Fibroblast of peridontal ligament (primary cell): ENCODE measurements around the gene GRB10.
A peak's percentile ranks its signal among the peaks of the same experiment; 100 is the strongest.

Experiments
- DNase-seq: peaks from one replicate; pipeline ENCODE4 v3.0.0-alpha.2; 2010; ENCODE audit errors: extremely low read depth

The GRB10 gene

DNA sequence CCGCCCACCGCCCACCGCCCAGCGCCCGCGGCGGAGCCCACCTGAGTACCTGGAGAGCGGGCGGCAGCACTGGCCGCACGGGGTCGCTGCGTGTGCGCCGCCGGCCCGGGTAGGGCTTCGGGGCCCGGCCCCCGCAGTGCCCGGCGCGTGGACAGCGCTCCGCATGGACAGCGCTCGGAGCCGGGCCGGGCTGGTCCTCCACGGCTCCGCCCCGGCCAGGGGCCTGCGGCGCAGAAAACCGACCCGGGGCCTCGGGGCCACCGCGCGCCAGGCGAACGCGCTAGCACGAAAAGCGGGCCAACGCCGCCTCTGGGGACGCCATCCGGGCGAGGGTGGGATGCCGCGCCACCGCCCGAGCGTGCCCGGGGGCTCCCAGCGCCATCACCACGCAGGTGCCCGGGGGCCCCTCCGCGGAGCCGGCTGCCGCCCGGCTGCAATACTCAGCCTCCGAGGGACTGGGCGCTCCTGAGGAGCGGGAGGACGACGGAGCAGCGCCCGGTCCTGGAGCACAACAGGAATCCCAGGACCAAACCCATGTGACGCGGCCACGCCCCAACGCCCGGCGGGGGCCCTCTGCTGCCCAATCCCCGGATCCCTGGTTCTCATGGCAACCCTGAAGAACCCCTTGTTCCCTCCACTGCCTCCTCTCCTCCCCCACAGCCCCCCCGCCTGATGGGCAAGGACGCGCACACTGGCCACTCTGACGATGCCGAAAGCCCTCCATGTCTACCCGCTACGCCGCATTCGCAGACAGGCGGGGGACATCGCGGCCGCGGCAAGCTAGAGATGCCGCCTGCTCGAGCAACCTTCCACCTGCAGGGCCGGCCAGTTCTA is at the start of gene GRB10:
GRB10 (minus strand) TSS at position 522 of the 834 bp plus-strand sequence. CDS start 50,574 bp downstream, outside the sequence.
- DNase-seq: no peak

DNA sequence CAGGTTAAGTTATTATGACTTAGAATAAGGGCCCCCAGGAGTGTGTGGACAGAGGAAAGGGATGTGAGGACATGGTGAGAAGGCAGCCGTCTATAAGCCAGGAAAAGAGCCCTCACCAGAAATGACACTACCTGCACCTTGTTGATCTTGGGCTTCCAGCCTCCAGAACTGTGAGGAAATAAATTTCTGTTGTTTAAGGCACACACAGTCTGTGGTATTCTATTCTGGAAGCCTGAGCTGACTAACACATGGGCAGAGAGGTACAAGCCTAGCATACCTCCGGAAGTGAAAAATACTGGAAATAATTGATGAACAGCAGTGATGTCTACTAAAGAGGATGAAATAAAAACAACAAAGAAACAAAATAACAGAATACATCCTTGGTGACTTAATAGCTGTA is 46.1 kb upstream of the GRB10 start:
- no peak for DNase-seq

DNA sequence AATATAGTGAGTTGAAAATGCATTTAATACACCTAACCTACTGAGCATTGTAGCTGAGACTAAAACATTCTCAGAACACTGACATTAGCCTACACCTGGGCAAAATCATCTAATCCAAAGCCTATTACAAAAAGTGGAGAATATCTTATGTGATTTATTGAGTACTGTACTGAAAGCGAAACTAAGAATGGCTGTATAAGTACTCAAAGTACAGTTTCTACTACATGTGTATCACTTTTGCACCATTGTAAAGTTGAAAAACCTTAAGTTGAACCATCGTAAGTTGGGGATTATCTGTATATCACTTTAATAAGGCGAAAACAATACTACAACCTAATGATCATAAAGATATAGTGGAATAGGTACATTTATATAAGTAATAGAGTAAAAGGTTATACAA is 45.4 kb upstream of the GRB10 start:
- DNase-seq: no peak

DNA sequence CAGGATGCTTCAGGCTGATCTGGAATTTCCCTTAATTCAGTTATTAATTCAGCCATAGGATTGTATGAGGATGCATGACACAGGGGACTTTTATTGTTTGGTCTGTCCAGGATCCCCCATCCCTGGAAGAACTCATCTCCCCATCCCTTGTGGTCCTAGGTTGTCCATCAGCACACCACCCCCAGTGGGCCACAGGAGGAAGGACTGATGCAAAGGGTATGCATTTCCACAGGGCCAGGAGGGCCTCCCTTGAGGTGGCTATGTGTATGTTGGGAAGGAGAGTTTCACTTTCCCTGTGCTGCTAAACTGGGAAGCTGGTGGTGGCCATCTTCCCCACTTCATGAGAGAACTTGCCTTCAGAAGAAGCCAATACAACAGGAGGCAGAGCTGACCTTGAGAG is 44.6 kb upstream of the GRB10 start:
- no peak for DNase-seq

DNA sequence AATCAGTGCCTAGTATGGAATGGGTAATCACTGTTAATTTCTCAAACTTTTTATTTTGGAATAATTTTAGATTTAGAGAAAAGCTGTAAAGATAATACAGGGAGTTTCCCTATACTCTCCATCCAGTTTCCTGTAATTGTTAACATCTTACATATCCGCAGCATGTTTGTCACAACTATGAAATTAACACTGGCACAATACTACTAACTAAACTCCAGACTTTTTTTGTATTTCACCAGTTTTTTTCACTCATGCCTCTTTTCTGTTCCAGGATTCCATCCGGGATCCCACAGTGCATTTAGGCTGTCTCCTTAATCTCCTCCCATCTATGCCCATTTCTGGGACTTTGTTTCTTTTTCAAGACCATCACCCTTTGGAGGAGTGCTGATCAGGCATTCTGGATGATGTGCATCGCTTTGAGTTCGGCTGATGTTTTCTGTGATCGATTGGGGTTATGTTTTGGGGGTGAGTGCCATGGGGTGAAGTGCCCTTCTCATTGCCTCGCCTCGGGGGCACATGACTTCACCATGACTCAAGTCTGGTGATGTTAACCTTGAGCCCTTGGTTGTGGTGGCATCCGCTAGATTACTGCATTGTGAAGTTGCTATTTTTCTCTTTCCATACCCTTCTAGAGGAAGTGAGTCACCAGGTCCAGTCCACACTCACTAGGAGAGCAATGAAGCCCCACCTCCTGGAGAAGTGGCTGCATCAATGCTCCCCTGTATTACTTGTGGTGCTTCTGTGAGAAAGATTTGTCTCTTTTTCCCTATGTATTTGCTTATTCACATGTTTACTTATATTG is 43.9 kb upstream of the GRB10 start:
- DNase-seq: peak; percentile 50

DNA sequence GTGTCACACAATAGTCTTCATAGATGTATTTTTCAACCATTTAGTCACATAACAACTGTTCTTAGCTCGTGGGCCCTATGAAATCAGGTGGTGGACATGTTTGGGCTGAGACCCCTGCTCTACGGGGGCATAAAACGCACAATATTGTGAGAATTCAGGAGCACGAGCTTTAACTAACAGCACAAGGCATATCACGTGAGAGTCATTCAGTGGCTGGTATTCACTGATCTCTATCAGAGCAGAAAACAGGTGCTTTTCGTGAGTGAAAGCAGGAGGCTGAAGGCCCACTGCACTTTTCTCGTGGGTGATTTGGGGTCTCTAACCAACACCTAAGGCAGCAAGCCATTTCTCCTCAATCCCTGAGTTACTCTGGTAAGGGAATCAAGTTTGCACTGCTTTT is 42.8 kb upstream of the GRB10 start:
- no peak for DNase-seq

DNA sequence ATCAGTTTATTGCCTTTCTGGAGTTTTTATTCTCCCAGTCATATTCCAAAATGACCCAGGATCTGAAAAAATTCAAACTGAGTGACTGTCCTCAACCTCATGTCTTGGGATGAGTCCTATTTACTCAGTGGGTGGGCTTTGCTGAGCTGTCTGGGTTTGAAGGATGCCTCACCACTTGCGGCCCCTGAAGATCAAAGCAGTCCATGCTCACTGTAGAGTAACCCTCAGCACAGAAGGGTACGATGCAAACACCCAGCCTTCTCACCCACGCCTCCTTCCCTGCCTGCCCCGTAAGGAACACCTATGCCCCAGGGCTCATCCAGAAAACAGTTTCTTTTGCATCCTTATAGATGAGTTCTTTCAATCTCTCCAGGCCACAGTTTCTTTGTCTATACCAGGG is 42.2 kb upstream of the GRB10 start:
- DNase-seq: no peak

DNA sequence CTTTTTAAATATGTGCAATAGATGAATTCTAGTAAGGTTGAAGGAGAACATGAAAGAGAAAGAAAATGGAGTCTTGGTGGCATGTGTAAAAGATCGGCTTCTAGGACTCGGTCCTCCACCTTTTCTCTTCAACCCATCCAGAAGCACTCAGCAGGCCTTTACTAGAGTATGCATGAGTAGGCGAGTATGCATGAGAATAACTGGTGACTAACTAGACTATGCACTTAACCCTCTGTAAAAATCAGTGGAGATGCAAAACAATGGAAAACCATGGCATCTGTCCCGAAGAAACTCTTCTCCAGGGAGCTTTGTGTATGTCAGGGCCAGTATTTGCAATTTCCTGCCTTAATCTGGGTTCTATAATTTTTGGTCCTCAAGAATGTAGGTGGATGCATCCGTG is 40.0 kb upstream of the GRB10 start:
- DNase-seq: peak; percentile 14

DNA sequence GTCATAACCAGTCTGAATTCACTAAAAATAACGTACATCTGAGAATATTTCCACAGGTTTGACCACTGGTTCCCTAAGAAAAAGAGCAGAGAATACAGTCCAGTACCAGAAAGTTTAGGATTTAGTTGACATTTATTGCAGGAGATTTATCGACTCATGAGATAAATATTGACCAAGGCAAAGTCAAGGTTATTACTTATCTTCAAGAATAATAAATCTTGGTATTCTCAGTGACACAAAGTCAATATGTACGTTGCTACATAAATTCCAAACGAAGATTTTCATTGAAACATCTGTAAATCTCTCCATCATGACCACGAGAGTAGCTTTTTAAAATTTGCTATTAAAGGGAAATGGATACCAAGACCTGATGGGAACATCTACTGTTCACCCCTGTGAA is 39.4 kb upstream of the GRB10 start:
- DNase-seq: no peak

DNA sequence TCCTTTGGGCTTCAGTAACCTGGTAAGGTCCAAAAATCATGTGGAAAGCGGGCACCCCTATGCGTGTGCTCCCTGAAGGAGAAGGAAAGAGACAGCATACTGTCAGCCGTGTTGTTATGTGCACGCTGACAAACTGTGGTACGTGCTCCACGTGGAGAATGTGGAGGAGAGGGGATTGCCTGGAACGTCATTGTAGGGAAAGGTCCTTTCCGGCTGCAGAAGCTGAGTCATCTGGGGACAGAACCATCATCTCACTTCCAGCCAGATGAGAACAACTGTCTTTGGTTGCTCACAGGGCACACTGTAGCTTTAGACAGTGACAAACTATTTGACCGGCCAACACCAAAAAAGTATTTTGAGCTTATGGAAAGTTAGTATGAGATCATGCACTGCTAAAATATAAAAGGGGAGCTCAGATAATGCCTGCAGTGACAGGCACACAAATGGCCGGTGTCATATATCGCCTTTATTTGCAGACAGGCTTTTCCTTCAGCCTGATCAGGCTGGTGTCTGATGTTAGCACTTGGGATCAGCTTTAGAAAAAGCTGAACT is 38.8 kb upstream of the GRB10 start:
- no peak for DNase-seq

DNA sequence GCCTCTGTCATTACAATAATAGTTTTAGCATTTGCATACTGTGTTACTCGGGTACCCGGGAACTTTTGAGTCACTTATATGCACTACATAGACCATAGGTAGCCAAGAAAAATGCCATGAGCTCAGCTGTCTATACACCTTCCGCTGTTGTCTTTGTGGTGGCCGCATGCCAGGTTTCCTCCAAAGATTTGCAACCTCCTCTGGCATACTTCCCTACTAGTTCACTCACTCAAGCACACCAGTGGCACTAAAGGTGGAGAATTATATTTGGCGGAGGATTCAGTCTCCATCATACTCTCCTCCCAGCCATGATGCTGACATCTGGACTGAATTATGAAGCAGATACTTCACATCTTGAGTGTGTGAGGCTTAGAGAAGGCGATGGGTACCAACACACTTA is 35.6 kb upstream of the GRB10 start:
- no peak for DNase-seq

DNA sequence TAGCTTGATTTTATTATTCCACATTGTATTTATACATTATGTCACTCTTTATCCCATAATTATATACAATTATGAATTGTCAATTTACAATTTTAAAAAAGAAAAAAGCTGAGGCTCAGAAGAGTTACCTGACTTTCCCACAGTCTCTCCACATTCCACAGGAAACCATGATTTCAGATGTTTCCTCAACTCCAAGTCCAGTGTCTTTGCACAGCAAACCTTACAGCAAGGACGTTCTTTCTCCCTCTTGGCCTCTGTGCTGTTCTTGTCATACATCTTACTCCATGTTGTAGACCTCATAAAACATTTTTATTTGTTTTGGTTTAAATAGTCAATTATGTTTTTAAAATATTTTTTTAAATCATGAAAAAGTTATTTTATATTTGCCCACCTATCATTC is 34.9 kb upstream of the GRB10 start:
- no peak for DNase-seq

DNA sequence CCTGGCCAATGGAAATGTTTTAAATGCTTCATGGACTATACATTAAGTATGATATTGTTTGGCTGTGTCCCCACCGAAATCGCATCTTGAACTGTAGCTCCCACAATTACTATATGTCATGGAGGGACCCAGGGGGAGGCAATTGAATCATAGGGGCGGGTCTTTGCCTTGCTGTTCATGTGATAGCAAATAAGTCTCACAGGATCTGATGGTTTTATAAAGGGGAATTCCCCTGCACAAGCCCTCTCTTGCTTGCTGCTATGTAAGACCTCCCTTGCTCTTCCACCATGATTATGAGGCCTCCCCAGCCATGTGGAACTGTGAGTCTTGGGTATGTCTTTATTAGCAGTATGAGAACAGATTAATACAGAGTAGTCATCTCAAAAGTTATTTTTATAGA is 32.4 kb upstream of the GRB10 start:
- DNase-seq: no peak

DNA sequence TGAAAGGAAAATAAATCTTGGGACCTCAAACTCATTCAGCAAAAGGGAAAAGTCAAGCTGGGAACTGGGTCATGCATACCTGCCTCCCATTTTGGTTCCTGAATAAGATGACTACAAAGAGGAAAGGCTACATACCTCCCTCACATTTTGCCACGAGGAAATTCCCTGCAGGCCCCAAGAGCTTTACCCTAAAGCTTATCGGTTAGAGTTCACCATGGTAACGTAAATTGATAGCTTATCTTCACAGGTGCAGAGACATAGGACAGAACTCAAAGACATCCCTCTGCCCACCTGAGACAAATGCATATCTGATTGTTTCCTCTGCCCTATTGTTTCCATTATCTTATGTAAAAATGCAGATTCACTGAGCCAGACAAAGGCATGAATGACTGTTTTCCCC is 31.5 kb upstream of the GRB10 start:
- no peak for DNase-seq

DNA sequence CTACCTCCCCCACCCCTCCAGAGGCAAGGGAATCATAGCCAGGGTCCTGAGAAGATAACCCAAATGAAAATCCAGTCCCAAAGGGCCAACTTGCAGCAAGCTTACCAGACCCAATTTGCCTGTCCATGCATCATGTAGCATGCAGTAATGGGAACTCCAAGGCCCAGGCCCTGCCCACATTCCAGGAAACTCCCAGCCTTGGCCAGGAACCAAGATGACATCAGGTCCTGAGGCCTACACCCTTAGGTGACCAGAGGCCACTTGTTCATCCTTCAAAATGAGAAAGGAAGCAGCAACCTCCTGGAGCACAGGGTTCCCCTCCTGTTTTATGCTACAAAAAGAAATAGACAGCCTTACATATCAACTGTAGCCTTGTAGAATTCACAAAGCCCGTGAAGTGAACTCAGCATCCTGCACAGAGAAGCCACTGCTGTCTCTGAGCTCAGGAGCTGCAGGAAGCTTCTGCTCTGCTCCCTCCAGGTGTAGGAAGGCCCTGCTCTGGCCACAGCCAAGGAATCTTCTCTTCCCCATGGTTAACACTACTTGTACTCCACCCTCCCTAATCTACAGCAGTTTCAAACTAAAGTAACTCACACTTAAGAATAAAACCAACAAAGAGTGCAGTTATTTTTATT is 30.3 kb upstream of the GRB10 start:
- peak; percentile 67 for DNase-seq

DNA sequence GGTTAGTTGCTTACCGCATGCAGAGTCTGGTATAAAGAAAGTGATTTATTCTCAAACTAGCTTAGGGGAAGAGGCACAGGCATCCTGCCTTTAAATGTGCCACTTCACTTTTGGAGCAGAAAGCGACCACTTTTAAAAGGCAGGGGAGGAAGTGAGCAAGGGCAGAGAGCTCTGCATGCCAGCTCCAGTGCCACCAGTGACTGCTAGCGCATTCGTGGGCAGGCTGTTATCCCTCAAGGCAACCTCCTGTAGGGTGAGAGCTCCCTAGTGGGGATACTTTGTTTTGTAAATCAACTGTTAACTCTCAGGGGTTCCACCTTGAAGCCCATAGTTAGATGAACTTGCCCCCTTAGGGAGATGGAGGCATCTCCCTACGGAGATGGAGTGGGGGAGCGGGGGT is 29.4 kb upstream of the GRB10 start:
- no peak for DNase-seq

DNA sequence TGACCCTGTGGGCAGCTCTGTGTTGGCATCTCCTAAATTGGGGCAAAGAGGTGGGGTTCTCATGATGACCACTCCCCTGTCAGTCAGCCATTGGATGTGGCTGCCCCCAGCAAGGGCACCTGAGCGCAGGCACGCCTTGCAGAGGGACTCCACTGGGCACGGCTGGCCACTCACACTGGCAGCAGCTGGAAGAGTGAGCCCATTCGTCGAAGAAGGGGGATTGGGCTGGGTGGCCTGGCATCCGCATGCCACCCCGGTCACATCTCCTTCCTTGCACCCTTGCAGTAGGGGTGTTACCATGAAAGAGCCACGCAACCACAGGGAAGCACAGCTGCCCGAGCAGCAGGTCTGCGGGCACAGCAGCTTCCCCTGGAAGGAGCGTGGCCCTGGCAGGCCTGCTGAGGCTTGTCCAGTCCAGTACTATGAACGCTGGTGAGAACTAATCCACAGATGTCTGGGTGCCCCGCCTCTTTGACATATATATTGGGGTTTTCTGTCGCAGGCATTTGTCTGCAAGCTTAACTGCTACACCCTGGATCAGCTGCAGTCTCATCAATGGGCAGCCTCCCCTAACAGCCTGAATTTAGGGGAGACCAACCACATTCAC is 25.7 kb upstream of the GRB10 start:
- no peak for DNase-seq

DNA sequence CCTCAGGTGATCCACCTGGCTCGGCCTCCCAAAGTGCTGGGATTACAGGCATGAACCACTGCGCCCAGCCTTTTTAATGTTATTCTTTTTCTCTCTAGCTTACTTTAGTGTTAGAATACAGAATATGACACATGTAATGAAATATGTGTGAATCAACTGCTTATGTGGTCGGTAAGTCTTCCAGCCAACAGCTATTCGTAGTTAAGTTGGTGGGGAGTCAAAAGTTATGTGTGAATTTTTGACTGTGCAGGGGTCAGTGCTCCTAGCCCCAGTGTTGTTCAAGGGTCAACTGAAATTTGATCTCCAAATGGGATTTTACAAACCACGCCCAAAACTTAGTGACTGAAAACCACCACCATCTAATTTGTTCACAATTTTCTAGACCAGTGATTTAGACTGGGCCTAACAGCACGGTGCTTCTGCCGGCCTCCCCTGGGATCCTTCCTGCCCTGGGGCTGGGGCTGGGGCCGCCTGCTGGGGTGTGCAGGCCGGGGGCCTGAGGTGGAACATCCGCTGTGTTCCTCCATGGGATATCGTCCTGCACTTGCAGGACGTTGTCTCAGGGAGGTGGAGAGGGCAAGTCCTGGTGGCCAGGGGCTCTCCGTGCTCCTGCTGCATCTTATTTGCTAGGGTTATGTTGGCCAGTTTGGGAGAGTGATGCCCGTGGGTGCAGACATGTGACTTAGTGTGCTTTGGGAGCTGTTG is 24.5 kb upstream of the GRB10 start:
- DNase-seq: peak; percentile 11

DNA sequence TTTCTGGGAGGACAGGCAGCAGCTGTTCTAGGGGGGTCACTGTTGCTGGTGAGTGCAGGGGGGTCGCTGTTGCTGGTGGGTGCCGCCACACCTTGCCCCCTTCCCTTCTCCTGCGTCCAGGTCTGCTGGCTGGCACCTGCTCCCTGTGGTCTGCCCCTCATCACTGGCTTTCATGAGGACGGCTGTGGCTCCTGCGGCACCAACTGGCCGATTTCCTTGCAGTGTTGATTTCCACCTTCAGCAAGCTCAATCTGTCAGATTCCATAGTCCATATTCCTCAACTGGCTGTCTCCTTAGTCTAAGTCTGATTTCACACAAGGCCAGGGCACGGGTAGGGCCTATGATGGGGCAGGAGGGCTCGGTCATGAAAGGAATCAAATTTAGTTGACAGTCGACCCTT is 23.4 kb upstream of the GRB10 start:
- DNase-seq: no peak

DNA sequence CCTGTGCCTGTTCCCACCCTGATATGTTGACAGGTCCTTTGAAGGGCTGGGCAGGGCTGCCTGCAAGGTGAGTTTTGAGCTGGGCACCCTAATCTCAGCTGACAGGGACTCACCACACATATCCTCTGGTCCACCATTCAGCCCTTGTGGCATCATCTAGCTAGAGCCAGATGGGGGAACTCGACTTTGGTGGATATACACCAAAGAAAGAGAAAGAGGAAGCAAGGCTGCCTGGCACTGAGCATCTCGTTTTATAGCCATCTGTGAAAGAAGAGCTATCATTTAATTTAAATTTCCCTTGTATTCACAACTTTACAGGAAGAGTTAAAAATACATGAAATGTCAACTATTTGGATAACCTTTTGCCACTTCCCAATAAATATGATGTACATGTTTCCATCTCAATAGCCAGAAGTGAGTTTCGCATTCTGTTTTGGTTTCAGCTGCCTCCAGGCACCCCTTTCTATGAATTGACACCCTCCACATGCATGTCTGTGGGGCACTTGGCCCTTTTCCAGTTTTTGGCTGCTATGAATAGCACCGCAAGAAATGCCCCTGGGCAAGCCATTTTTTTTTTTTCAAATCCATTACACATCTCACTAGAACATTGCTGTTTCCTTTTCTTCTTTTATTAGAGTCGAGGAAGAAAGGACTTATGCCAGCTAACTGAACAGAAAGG is 22.9 kb upstream of the GRB10 start:
- DNase-seq: no peak
